OCI-M2 (cell line): ENCODE data around the gene MIGA2.
A peak's percentile ranks its signal among the peaks of the same experiment; 100 is the strongest.
"Not testable (repeated sequence)": the region's sequence is repeated elsewhere in the genome, so short reads cannot be mapped to it uniquely, and the experiment has no call there.

Experiments used
- DNase-seq: peaks from one replicate; lab custom pipeline; 2025; ENCODE audit not compliant: unreplicated experiment; lab: John Stamatoyannopoulos, UW

Gene MIGA2

DNA sequence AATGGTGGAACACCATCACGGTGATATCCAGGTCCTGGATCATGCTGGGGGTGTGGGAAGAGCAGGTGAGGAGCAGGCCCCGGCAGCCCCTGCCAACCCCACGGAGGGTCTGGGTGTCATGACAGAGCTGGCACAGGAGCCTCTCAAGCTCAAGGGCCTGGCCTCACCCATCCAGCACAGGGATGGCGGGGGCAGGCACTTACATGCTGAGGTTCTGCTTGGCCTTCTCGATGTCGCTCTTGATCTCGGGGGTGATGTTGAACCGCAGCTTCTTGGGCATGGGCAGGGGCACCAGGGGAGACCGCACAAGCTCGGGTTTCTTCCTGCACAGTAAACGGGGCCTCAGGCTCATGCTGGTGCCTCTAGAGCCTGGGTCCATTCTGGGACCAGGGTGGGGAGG lies 61.9 kb downstream of the MIGA2 start:
- DNase-seq, result no peak

DNA sequence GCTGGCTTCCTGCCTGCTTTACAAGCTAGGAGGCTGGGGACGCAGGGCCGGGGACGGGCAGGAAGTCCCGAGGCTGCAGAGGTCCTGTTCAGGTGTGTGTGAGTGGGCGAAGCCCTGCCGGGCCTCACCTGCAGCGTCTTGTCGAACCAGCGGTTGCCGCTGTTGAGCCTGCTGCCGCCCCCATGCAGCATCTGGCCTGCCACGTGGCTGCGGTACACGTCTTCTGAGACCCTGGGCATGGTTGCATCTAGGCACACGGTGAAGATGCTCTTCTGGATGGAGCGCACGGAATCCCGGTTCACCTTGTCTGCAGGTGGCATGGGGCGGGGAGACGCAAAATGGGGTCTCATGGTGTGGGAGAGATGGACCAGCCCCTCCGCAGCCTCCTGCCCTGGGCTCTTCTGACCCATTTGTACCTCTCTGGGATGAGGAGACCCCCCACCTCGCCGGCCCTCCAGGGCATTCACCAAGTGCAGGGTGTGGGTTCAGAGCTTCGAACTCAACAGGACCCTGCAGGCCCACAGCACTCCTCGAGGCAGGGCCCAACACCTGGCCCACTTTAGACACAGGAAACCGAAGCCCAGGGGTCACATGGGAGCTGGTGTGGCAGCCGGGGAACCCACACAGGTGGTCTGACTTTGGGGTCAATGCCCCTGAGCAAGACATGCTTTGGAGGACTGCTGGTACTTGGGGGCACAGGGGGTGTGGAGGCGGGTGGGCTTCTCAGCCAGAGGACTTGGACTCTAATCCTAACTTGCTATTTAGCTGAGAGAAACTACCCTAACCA lies 64.2 kb downstream of the MIGA2 start:
- no peak for DNase-seq

DNA sequence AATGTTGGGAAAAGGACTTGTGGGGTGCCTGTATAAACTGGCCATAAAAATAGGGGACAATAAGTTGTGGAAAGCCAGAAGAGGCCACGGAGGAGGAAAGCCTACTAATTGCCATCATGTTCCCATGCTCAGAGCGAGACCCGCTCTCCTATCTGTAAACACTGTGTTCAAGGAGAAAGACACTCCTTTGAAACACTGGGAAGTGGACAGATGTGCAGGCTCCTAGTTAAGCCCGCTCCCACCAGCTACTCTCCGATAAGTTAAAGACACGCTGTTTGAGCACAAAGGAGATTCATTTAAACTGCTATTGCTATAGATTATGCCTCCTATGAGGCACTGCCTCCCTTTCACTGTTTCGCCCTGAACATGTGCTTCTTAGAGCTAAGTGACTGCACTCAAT lies 64.9 kb downstream of the MIGA2 start:
- no peak for DNase-seq

DNA sequence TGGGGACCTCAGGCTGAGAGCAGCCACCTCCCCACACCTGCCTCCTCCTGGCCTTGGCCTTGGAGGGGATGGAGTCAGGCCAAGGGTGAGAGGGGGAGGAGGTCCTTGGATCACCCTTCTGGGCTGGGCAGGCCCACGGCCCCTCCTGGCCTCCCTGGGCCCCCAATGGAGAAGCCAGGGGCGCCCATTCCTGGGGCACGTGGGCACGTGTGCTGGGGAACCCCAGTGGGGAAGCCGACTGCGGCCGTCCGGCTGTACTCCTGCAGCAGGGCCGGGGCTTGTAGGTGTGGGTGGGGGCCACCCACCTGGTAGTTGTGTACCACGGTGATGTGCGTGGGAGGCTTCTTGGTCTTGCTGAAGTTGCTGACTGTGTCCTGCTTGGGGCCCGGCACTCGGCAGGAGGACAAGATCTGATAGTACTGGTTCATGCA lies 65.7 kb downstream of the MIGA2 start:
- DNase-seq, result no peak

DNA sequence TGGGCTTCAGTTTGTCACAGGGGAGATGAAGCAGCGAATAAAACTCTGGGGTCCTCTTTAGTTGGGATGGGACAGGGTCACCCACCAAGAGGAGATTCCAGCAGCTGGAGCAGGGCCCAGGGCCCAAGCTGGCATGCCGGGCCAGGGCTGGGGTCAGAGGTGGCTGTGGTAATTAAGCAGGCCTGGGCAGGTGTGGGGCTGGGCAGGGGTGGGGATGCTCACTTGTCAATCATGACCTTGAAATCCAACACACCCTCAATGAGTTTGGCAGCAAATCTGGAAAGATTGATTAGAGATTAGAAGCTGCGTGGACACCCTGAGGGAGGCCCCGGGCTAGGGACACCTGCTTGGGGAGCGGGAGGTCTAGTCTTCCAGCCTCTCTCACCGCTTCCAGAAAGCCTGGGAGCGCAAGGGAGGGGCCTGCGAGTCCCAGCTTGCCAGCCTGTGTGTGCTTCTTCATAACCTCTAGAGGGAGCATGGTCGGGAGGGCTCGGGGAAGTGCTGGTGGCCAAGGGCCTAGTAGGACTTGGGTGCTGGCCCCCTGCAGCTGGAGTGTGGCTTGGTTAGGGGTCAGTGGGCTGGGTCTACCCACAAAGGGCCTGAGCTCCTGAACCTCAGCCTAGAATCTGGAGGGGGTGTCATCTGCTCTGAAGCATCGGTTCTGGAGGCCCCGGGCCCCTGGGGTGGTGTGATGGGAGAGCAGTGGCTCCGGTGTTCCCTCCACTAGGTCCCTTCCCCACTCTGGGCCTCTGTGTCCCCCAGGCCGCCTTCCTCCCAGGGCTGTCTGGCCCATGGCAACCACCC lies 66.6 kb downstream of the MIGA2 start:
- no peak for DNase-seq

DNA sequence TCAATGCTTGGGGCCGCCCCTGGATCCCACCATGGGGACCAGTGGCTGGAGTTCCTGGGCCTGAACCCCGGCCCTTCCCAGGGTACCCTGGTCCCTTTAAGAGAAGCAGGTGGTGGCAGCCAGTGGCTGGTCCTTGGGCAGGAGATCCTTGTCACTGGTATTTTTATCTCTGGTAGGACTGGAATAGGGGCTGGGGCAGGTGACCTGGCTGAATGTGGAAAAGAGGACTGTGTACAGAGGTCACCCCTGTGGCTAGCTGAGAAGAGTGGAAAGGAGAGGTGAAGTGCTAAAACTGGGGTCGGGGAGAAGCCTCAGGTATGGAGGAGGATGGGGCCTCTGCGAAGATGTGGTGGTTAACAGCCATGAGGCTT lies 67.2 kb downstream of the MIGA2 start:
- no peak for DNase-seq

DNA sequence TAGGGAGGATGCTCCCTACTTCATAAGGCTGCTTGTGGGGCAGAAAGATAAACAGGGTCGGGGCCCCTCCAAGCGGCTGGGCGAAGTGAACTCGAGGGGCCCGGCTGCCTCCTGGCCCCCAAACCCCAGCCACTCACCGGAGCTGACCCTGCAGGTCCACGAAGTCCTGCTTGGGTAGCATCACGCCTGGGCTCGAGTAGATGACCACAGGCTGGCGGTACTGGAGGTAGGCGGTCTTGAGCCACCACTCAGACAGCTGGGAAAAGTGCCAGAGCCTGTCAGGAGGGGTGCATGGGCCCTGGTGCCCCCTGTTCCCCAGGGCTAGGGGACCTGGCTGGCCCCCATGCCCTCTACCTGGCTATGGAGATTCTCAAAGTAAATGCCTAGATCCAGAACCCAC lies 67.6 kb downstream of the MIGA2 start:
- DNase-seq, result no peak

DNA sequence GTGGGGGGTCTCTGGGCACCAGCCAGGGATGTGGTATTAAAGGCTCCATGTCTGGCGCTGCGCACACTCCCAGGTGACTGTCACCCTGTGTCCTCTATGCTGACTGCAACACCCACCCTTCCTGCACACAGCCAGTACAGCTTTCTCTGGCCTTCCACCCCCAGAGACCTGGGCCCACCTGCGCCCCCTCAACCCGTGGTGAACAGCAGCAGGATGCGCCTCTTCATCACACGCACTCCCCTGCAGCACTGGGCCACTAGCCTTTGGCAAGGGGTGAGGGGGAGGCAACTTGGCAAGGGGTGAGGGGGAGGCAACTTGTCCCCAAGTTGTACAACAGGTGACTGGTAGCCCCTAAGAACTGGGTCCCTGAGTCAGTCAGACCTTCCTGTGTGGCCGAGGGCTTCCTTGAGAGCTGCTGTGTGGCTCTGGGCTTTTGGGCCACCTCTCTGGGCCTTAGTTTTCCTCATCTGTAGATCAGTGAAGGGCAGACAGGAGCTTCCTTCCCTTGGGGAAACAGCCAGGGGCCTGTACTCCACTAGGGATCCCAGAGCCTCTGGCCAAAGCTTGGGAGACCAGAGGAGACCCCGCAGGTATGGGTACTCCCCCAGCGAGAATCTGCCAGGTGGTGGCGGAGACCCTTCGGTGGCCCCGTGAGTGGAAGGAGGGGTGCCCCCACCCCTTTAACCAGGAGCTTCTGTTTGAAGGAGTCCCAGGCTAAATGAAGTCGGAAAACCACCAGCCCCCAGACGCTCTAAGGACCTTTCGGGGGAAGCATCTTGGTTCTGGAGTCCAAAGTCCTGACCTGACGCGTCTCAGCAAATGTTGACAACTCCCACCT lies 69.7 kb downstream of the MIGA2 start:
- DNase-seq, result no peak

DNA sequence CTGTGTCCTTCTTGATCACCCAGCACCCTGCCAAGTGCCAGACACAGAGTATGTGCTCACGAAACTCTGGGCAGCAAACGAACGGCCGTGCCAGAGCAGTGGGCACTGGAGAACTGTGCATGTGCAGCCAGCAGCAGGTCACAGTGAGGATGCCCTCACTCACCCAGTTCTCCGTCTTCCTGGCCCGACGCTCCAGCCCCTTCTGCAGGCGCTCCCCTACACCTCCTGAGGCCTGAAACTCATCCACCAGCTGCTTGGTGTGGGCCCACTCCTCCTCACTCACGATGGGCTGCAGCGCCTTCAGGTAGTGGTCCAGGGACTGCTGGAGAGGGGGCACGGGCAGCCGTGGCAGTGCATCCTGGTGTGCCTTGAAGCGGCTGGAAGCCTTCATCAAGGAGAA lies 71.2 kb downstream of the MIGA2 start:
- DNase-seq, result no peak

DNA sequence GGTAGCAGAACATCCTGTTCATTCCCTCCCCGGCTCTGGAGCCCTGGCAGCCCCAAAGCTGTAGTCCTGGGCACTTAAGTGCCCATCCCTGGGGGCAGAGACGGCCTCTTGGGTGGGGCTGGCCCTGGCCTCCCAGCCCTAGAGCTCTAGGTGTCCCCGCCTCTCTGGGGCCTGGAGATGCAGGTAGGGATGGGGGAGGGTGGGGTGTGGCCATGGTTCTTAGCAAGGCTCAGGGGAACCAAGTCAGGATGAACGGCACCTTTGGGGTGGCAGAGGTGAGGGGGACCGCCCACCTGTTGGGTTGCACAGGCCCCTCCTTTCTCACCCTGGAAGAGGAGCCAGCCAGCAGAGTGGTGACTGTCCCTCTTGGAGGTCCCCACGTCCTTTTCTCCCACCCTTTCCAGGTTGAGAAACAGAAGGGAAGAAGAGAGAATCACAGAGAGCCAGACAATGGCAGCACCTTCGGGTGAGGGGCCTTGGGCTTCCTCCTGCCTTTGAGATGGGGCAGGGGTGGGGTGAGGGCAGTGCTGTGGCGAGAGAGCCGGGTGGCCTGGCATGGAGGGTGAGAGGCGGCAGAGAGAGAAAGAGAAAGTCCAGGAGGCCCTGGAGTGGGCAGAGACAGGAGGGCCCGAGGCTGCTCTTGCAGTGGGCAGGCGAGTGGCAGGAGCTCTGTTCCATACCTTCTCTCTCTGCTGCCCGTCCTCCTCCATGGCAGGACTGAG lies 71.8 kb downstream of the MIGA2 start:
- no peak for DNase-seq

DNA sequence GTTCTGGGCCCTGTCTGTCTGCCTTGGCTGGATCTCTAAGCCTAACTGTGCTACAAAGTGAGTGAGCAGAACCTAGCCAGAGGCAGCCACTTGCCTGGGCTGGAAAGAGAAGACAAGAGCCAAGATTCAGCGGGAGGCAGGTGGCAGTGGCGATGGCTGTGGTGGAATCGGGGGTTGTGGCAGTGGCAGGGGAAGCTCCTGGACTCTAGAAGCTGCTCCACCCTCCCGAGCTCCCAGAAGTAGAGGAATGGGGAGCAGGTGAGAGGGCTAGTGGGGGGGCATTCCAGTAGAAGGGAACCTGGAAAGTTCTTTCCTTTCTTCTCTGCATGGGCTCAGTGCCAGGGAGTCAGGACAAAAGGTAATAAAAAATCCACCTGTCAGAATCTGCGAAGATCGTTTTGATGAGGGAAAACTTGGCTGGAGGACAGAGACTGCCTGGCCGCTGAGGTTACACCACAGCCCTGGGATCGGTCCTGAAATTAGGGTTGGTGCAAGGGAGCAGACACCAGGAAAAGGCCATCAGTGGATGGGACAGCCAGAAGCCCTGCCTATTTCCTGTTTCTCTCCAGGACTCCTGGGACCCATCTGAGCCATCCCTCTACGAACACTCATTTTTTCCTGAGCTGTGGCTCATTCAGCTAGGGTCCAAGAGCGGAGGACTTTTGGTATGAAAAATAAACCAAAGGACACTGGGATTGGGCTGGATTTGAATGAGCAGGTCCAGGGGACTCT lies 72.5 kb downstream of the MIGA2 start:
- no peak for DNase-seq

DNA sequence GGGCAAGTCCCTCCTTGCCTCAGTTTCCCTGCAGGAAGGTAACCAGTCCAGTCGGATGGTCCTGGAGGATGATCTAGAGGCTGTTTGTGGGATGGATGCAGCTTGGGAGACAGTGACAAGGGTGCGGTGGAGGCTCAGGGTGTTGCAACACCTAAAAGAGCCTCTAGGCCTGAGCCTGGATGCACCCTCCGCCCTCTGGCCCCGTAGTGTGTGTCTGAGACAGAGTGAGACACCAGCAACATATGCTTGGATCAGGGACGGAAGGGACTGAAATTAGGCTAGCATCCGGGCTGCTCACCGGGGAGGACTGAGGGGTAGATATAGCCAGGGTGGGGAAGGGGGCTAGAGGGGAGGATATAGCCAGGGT lies 73.1 kb downstream of the MIGA2 start:
- no peak for DNase-seq

DNA sequence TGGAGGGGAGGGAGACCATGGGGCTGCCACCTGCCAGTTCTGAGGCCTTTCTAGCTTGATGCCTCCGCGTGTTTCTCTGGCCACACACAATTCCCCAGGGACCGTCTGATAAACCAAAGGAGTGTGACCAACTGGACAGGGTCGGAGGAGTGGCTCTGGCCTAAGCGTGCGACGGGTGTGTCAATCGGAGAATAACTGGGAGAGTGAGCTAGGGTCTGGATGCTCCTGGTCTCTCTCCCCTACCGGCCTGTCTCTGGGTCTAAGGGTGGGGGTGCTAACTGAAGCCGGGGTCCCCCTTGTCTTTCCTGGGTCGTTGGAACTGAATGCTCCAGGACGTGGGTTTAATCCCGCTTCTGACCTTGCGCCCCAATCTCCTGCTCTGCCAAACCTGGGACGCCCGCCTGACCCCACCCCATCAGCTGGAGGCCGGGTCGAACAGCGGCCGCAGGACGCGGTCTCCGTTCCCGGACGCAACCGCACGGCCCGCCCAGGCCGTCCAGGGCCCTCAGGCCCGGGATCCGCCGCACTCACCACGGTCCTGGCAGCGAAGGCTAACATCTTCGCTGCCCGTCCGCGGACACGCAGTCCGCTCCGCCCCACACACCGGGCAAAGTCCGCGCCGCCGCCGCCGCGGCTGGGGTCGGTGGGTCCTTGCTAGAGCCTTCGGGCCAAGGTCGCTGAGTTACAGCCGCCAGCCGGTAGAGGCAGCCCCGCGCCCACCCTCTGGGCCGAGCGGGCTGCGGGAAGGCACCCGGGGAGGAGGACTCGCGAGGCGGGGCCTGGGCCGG lies 73.7 kb downstream of the MIGA2 start:
- peak; percentile 5 for DNase-seq

DNA sequence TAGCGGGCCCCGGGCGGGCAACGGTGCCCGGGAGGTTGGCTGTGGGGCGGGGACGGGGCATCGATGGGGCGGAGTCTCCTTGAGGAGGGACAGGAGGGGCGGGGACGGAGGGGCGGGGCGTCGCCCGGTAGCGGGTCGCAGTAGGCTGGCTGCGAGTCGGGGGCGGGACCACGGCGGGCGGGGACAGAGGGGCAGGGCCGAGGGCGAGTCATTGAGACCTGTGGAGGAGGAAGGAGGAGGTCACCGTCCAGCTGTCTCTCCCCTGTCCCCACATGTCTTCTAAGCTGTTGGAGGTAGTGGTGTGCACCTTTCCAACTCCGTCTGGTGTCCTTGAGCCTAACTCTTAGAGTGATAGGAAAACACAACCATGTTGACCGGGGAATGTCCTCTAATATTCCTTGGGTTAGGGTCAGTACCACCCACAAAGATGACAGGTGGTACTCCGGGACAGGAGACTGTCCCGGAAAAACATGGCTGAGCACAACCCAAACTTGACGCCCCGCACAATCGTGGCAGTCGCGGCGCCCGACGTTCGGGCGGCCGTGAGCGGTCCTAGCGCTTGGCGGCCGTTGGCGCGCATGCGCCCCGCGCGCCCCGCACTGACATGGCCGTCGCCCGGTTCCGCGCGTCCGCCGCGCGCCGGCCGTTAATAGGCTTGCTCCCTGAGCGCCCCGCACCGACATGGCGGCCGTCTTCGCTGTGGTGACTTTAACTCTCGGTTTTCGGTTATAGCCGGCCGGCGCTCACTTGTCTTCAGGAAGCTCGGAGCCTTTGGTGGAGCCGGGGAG lies 74.5 kb downstream of the MIGA2 start, which contains the start of the genes CRAT and PTPA:
Gene CRAT, minus strand, starts transcription at position 54 of the 788 bp plus-strand sequence. CDS start 284 bp downstream, outside the sequence.
Gene PTPA, plus strand, starts transcription at position 676 of the 788 bp plus-strand sequence. CDS start 186 bp downstream, outside the sequence.
- peak; percentile 71 for DNase-seq

DNA sequence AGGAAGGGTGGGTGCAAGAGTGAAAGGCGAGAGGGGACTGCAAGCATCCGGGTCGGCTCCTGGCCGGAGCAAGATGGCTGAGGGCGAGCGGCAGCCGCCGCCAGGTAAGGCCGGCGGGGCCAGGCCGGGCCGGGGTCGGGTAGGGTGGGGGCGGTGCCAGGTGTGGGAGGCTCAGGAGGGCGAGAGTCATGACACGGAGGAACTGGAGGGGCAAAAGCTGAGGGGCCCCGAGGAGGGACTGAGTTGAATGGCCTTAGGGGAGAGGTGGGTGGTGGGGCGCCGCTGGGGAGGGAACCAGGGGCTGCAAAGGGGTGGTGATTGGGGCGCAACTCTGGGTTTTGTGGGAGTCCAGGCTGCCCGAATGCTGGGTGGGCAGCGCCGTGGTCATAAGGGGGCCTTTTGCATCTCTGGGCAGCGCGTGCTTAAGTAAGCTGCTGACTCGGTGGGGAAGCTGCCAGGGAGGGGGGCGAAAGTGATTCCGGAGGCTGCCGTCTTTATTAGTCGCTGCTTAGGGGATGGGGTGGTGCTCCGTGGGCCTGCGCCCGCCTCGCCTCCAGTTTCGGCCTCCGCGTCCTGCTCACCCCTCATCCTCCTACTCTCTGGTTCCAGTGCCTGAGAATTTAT lies 75.2 kb downstream of the MIGA2 start:
- DNase-seq, result no peak

DNA sequence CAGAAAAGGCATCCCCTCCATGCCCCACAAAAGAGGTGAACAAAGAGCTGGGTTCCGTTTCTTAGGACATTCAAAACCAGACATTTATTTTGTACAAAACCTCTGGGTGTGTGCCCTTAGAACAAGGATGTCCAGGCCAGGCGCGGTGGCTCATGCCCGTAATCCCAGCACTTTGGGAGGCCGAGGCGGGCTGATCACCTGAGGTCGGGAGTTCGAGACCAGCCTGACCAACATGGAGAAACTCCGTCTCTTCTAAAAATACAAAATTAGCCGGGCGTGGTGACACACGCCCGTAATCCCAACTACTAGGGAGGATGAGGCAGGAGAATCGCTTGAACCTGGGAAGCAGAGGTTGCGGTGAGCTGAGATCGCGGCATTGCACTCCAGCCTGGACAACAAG lies 76.1 kb downstream of the MIGA2 start:
- DNase-seq, result not testable (repeated sequence)

DNA sequence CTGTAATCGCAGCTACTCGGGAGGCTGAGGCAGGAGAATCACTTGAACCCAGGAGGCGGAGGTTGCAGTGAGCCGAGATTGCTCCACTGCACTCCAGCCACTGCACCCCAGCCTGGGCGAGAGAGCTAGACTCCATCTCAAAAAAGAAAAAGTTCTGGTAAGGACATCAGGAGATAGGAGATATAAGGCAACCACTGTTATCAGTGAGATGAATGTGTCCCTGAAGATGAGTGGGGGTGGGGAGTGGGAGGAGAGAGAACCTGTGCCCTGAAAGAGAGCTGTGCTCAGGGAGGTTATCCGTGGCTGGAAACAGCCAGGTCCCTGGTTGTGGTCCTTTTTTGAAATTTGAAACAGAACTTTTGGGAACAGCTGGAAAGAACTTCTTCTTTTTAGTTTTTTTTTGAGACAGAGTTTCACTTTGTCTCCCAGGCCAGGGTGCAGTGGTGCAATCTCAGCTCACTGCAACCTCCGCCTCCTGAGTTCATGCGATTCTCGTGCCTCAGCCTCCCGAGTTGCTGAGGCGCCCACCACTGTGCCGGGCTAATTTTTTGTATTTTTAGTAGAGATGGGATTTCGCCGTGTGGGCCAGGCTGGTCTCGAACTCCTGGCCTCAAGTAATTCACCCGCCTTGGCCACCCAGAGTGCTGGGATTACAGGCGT lies 77.3 kb downstream of the MIGA2 start:
- no peak for DNase-seq
